Cerebellar cortex (tissue), 1 donor: Measurements from ENCODE around the gene ZNF571.

Source experiments
- DNase-seq: peaks from one replicate; pipeline ENCODE4 v3.0.0-alpha.2; 2015; ENCODE audit warnings: low spot score

ZNF571 gene

DNA sequence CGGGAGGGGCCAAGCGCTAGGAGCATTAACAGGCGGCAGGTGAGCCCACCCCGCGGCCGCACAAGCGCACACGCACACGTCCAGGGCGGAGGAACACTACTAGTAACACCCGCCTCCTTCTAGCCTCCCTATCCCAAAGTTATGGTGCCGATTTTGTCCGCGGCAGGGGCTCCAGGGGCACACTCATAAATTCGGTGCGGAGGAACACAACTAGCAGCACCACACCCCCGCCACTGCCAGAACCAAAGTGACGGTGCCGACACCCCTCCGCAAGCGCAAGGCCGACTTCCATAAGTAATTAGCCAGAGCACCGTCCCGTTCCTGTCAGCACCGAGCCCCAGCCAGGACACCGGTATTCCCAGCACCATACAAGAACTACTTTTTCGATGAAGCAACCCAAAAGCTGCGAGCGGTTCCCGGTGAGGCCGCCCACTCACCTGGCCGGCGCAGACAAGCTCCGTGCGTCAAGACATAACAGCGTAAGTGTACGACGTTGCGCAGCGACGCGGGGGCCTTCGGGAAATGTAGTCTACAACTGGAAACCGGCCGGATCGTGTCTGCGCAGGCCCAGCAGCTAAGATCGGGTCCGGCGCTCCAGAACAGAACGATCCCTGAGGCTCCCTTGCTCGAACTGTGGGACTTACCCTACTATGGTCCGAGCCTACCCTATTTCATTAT is at the start of gene ZNF571, which contains the start of gene ZNF540:
ZNF571 (minus strand) TSS at position 489 of the 678 bp plus-strand sequence. CDS start 8,116 bp downstream, outside the sequence.
ZNF540 (plus strand) TSS at position 573 of the 678 bp plus-strand sequence. CDS start 3,572 bp downstream, outside the sequence.
- DNase-seq, result peak; percentile 97

DNA sequence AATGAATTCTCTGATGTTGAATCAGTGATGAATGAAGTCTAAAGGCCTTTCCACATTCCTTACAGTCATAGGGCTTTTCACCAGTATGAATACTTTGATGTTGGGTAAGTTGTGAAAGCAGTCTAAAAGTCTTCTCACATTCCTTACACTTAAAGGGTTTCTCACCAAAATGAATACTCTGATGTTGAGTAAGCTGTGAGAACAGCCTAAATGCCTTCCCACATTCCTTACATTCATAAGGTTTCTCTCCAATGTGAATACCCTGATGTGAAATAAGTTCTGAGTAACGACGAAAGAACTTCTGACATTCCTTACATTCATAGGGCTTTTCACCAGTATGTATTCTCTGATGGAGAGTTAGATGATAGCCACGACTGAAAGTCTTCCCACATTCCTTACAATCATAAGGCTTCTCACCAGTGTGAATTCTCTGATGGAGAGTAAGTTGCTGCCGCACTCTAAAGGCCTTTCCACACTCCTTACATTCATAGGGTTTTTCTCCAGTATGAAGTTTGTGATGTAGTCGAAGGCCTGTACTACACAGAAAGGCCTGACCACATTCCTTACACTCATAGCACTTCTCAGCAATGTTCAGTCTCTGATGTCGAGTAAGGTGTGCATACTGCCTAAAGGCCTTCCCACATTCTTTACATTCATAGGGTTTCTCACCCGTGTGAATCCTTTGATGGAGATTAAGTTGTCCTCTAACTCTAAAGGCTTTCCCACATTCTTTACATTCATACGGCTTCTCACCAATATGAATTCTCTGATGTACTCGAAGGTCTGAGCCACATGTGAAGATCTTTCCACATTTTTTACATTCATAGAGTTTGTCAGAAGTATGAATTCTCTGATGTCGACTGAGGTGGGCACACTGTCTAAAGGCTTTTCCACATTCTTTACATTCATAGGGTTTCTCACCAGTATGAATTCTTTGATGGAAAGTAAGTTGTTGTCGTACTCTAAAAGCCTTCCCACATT is 40.8 kb upstream of the ZNF571 start:
- DNase-seq, result no peak

DNA sequence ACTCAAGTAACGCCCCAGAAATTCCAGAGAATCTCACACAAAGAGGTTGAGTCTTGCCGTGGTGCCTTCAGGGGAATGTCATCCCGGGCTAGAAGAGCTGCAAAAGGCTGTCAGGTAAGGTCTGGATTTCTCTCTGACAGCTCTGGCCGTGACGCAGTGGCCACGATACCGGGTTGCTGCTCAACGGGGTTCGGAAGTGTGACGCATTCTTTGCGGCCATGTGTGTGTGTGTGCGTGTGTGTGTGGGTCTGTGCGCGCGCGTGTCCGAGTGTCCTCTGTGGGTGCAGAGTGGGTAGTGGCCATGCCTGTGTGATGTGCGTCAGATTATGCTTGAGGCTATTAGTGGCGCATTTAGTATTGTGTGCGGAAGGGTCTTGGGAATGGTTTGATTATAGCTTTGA is 390 bp upstream of the ZNF571 start:
- DNase-seq, result peak; percentile 78

DNA sequence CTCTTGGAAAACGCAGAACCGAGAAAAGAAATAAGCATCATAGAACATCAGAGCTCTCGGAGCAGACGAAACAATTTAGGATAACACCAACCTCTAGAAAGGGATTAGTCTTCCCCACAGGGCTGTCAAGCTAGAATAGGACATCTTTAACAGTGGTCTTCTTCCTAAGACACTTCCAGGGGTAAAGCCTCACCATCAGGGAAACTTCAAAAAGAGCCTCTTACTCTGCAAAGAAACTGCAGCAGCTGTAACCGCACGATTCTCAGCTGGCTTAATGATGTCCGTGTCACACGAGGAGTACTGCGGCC is 642 bp downstream of the ZNF571 start:
- DNase-seq, result no peak

DNA sequence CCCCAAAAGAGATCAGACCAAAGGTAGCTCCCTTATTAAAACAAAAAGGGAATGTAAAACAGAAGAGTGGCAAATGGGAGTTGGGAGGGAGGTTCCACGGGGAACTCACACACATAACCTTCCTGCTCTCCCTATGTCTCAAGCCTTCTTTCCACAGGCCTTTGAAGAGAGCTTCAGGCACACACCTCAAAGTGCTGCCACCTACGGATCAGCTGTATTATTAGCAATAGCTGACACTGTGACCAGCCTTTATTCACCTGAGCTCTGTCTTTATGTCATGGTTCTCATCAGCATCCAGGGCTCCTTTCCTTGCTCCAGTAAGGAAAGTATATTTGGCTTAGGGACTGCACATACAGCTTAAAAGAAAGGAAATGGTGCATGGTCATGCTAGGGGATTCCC is 11.3 kb downstream of the ZNF571 start:
- DNase-seq, result no peak

DNA sequence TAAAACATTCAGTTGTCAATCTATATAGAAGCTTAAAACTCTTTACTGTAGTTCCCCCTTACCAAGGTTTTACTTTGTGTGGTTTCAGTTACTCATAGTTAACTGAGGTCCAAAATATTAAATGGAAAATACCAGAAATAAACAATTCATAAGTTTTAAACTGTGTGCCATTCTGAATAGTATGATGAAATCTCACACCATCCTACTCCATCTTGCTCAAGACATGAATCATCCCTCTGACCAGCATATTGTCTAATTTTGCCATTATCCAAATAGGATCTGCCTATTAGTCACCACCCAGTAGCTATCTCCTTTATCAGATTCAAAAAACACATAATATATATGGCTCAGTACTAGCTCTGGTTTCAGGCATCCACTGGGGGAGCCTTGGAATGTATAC is 22.4 kb downstream of the ZNF571 start:
- DNase-seq, result no peak

DNA sequence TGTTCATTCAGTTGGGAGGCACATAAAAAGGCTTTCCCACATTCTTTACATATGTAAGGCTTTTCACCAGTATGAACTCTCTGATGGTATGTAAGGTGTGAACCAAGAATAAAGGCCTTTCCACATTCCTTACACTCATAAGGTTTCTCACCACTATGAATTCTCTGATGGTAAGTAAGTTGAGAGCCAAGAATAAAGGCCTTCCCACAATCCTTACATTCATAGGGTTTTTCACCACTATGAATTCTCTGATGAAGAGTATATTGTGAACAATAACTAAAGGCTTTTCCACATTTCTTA is 29.3 kb downstream of the ZNF571 start:
- DNase-seq, result no peak

DNA sequence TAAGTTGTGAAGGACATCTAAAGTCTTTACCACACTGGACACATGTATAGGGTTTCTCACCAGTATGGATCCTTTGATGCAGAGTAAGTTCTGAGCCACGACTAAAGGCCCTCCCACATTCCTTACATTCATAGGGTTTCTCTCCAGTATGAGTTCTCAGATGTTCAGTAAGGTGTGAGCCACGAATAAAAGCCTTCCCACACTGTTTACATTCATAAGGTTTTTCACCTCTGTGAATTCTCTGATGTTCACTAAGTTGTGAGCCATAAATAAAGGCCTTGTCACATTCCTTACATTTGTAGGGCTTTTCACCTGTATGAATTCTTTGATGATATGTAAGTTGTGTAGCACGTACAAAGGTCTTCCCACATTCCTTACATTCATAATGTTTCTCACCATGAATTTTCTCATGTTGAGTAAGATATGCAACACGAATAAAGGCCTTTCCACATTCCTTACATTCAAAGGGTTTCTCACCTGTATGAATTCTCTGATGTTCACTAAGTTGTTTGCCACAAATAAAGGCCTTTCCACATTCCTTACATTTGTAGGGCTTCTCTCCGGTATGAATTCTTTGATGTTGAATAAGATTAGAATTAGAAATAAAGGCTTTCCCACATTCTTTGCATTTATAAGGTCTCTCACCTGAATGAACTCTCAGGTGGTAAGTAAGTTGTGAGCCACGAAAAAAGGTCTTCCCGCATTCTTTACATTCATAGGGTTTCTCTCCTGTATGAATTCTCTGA is 29.8 kb downstream of the ZNF571 start:
- no peak for DNase-seq

DNA sequence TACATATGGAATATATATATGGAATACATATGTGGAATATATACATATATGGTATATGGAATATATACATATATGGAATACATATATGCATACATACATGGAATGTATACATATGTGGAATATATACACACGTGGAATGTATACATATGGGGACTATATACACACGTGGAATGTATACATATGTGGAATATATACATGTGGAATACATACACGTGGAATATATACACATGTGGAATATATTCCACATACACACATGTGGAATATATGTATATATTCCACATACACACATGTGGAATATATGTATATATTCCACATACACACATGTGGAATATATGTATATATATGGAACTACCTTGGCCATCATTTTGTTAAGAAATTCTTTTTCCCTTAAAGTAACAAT is 31.1 kb downstream of the ZNF571 start:
- DNase-seq, result no peak

DNA sequence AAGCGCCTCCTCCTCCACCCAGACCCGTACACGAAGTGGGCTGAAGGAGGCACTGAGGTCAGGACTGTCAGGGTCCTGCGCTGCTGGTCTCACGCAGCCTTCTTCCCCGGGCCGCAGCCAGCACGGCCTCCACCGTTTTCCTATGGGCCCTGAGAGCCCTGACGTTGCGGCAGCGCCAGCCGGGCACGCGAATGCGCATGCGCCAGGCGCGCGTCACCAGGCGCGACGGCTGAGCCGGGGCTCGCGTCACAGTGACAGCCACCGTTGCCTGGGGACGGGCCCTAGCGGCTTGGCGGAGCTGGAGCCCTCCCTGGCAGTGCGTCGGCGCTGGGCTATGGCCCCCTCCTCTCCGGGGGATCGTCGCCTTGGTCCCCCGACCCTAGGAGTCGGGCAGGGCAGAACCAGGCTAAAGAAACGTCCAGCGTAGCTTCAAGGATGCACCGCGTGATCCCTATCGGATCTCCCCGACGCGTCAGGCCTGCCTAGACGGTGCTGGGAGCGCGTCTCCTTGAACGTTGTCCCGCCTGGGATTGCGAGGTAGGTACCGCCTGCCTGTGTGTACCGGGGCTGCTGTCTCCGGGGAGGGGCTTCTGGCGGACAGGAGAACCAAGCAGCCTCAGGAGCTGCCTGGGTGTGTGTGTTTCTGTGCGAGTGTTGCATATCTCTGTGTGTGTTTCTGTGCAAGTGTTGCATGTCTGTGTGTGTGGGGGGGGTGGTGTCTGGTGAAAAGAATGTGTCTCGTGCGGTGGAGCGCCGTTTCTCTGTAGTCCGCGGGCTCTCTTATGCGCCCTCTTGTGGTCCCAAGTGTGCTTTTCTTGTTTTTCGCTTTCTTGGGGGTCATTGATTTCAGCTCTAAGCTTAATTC is 43.2 kb downstream of the ZNF571 start:
- no peak for DNase-seq

DNA sequence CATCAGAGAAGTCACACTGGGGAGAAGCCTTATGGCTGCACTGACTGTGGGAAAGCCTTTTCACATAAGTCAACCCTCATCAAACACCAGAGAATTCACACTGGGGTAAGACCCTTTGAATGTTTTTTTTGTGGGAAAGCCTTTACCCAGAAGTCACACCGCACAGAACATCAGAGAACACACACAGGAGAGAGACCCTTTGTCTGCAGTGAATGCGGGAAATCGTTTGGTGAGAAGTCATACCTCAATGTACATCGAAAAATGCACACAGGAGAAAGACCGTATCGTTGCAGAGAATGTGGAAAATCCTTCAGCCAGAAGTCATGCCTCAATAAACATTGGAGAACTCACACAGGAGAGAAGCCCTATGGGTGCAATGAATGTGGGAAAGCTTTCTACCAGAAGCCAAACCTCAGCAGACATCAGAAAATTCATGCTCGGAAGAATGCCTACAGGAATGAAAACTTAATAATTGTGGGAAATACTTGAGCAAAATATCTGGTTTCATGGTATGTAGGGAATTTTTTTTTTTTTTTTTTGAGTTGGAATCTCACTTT is 57.1 kb downstream of the ZNF571 start:
- no peak for DNase-seq

DNA sequence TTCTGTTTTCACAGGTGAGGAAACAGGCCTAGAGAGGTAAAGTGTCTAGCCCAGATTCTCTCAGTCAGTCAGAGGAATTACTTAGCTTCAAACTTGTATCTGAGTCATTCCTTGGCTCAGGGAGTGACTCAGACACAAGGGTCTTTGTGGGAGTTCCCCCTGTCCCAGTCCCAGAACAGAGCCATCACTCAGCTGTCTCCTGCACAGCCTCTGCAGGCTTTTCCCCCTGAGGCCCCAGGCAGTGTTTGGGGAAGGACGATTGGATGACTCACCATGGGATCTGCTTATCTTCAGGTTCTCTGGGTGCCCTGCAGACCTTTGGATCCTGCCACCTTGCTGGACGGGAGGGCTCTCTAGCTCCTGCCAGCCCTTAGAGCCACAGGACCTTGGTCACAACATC is 74.7 kb downstream of the ZNF571 start:
- no peak for DNase-seq
